Lung (tissue), 12 donors: ENCODE measurements around the gene SLC25A29. TPM values are rescaled to one million over a fixed set of nuclear protein-coding genes. Genes with fewer than 3 reads are reported as not detected.

Experiments
- ATAC-seq: fragments of 200-7000 bp; cut with Tn5 transposase; one replicate; pipeline ENCODE4 v1.9.1; 2020; ENCODE audit warnings: moderate number of reproducible peaks; ENCODE audit not compliant: insufficient read depth, low FRiP score
- DNase-seq, 3 donors: peaks; one replicate each; pipeline ENCODE4 v3.0.0-alpha.2; 2013 to 2017
- H3K27ac ChIP-seq, 2 donors: one replicate each; pipeline ENCODE4 v1.5.1; 2013; ENCODE audit warnings: mild to moderate bottlenecking in 2 of 2, moderate library complexity in 2 of 2, control low read depth in 1 of 2, inconsistent platforms in 1 of 2, low read depth in 1 of 2, low read length in 1 of 2
- H3K27me3 ChIP-seq, 3 donors: one replicate each; pipeline ENCODE4 v1.5.1; 2013; ENCODE audit warnings: low read length in 2 of 3; ENCODE audit not compliant: control insufficient read depth in 3 of 3, insufficient read depth in 3 of 3
- H3K36me3 ChIP-seq, 4 donors: one replicate each; pipeline ENCODE4 v1.5.1; 2013; ENCODE audit warnings: low read length in 4 of 4, mild to moderate bottlenecking in 1 of 4, moderate library complexity in 1 of 4; ENCODE audit not compliant: control insufficient read depth in 4 of 4, insufficient read depth in 4 of 4
- H3K4me1 ChIP-seq, 5 donors: one replicate each; pipeline ENCODE4 v1.5.1; 2013; ENCODE audit warnings: low read length in 5 of 5, mild to moderate bottlenecking in 2 of 5, moderate library complexity in 1 of 5; ENCODE audit not compliant: control insufficient read depth in 5 of 5, insufficient read depth in 5 of 5
- H3K4me3 ChIP-seq: one replicate; pipeline ENCODE4 v1.5.1; 2013; ENCODE audit warnings: mild to moderate bottlenecking, control low read depth, moderate library complexity
- H3K9ac ChIP-seq, 2 donors: one replicate each; pipeline ENCODE4 v1.5.1; 2013; ENCODE audit warnings: low read length in 2 of 2, control low read depth in 1 of 2; ENCODE audit not compliant: insufficient read depth in 1 of 2
- H3K9me3 ChIP-seq, 4 donors: one replicate each; pipeline ENCODE4 v1.5.1; 2013; ENCODE audit warnings: low read length in 3 of 4, mild to moderate bottlenecking in 1 of 4, moderate library complexity in 1 of 4; ENCODE audit not compliant: control insufficient read depth in 4 of 4, insufficient read depth in 3 of 4
- CTCF ChIP-seq: IDR thresholded peaks from 2 replicates; pipeline ENCODE4 v1.5.1; 2012; ENCODE audit warnings: mild to moderate bottlenecking; ENCODE audit errors: control extremely low read depth, extremely low read depth
- WGBS, 2 donors: extraction: QIAGEN DNeasy Blood & Tissue Kit; methylation state at CpG; one replicate each; pipeline ENCODE4 v1.1.7; 2013; 5-methylcytosine and 5-hydroxymethylcytosine counted together
- polyA plus RNA-seq, 2 donors: library from polyadenylated mRNA; stranded (reverse); fragments of 200-250 nt; gene quantifications; one replicate each; pipeline ENCODE4 v1.2.1, GENCODE V29; 2013
- total RNA-seq, 2 donors: library from RNA; depleted of rRNA in 1 of 2; stranded (reverse); fragments of >200 nt in 1 of 2; gene quantifications; one replicate each; pipeline ENCODE4 v1.2.1, GENCODE V29; 2014 to 2021
- donor health status: control.
- donor health status: control.
- donor health status: Bipolar disorder and iron deficiency.
- donor health status: healthy.
- donor health status: DM: yes; HTN: yes; CAD: no.

The SLC25A29 gene
- total and polyA plus RNA-seq, 4 donors, result 34.6 to 91.0 (median 60.5) TPM

- Histone ChIP-seq H3K4me1 (peaks cover 0 to 20% (median 0%) of the 10 kb centered on the region in 5 donors), H3K9ac (no peak overlapping the region), H3K27me3 (no peaks in the 10 kb centered on the region), H3K9me3 (no peaks in the 10 kb centered on the region), H3K36me3 (peaks cover under 1 to 15% (median 13%) of the 10 kb centered on the region in 4 donors), H3K27ac (no peak overlapping the region), H3K4me3 (no peak overlapping the region)
- 90 to 95% methylated on average over 7 of the region's 7 CpGs for WGBS, 2 donors
- no peak for ATAC-seq
- no peak for DNase-seq
- TF ChIP-seq CTCF, result no peak
Observed at GRCh38 chr14:100267990-100268389, 38.3 kb downstream of the SLC25A29 start.

- H3K9me3 ChIP-seq, result no peaks in the 10 kb centered on the region
- ATAC-seq (no peak), DNase-seq (no peak)
- H3K4me3 ChIP-seq, result no peak overlapping the region
- 79 to 81% methylated on average over 3 of the region's 3 CpGs for WGBS, 2 donors
- no peaks in the 10 kb centered on the region for H3K27me3 ChIP-seq
- H3K9ac ChIP-seq, result no peak overlapping the region
- TF ChIP-seq CTCF, result no peak
- peaks cover 5 to 14% (median 13%) of the 10 kb centered on the region in 4 donors for H3K36me3 ChIP-seq
- H3K4me1 ChIP-seq, result peaks cover 0 to 13% (median 0%) of the 10 kb centered on the region in 5 donors
- no peak overlapping the region for H3K27ac ChIP-seq
Observed at GRCh38 chr14:100263141-100263540, 43.1 kb downstream of the SLC25A29 start.

- 61 to 75% methylated on average over 5 of the region's 5 CpGs for WGBS, 2 donors
Observed at GRCh38 chr14:100262545-100262944, 43.7 kb downstream of the SLC25A29 start.

More at GRCh38 chr14:100262545-100262944, 43.7 kb downstream of the SLC25A29 start:
- Histone ChIP-seq H3K27ac (no peak overlapping the region), H3K36me3 (peaks cover 5 to 13% (median 11%) of the 10 kb centered on the region in 4 donors), H3K9me3 (no peaks in the 10 kb centered on the region), H3K4me1 (peaks cover 0 to 13% (median 0%) of the 10 kb centered on the region in 5 donors), H3K9ac (no peak overlapping the region), H3K4me3 (no peak overlapping the region), H3K27me3 (no peaks in the 10 kb centered on the region)
- ATAC-seq, result no peak
- no peak for DNase-seq
- TF ChIP-seq CTCF, result no peak
